GM19043 (cell line): ENCODE data around the gene WHRN.

Experiments
- ATAC-seq: cut with Tn5 transposase; IDR thresholded peaks from one replicate; pipeline ENCODE4 v1.9.1; 2021; ENCODE audit warnings: low read depth; ENCODE audit not compliant: unreplicated experiment

Gene WHRN

GRCh38 chr9:114386886-114387679, 118.2 kb downstream of the WHRN start:
- ATAC-seq: no peak

DNA sequence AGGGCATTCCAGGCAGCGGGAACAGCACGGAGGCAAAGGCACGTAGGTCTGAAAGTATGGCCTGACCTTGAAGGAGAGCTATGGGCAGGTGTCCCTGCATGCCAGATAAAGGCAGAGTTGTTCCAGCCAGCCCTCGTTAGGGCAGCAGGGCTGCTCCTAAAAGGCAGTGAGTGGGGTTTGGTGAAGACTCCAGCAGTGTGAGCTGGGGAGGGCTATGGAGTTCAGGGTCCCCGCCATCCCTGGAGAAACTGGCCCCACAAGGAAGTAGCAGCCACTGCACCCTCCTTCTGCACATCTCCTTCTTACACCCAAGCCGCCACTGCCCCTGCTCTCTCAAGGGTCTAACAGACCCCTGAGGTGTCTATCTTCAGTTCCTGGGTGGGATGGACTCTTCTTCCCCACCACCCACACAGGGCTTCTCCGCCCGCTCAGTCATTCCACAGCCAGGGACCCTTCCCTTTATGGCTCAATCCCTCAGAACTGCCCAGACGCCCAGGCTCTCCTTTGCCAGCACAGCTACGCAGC, 118.8 kb downstream of the WHRN start:
- no peak for ATAC-seq

GRCh38 chr9:114385397-114386181, 119.7 kb downstream of the WHRN start:
- peak; percentile 79 for ATAC-seq

GRCh38 chr9:114384836-114385396, 120.4 kb downstream of the WHRN start:
- no peak for ATAC-seq

- ATAC-seq: no peak
These were observed 120.9 kb downstream of the WHRN start for GRCh38 chr9:114384341-114384740.

- no peak for ATAC-seq
These were observed 121.6 kb downstream of the WHRN start for GRCh38 chr9:114383521-114384231.

DNA sequence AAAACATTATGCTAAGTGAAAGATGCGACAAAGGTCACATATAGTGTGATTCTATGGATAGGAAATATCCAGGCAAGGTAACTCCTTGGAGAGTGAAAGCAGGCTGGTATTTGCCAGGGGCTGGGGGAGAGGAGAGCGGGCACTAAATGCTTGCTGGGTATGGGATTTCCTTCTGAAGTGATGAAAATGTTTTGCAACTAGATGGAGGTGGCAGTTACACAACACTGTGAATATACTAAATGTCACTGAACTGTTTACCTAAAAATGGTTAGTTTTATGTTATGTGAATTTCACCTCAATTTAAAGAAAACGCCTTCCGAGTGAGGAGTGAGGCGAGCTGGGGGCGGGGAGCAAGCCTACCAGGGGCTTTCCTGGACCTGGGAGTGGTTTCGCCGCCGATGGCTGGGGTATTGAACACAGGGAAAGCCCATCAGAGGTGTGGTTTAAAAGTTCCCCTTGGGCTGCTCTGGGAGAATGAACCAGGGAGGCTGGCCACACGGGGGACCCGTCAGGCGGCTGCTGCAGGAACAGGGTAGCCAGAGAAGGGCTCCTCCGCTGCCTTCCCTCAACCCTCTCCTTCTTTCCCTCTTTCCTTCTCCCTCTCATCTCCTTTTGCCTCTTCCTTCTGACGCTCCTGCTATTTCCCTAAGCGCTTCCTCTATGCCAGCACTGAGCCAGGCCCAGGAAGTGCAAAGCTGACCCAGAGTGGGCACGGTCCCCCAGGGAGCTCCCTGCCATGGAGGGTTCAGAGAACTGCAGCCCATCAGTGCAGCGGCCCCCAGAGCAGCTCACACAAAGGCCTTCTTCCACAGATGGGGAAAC, 122.4 kb downstream of the WHRN start:
- no peak for ATAC-seq

DNA sequence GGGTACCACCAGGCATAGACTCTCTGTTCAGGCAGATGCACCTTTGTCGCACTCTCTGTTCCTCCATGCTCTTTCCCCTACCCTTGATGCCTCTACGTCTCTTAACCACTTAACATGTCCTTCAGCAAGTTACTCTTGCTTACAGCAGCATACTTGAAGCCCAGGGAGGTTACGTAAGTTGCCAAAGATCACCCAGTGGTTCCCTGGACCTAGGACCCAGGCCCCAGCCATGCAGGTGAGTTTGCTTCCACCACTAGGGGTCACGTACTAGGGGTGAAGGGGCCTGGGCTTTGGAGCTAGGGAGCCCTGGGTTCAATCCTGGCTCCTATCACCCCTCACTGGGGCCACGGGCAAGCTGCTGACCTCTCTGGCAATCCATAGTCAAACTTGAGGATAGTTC, 126.4 kb downstream of the WHRN start:
- ATAC-seq: no peak

DNA sequence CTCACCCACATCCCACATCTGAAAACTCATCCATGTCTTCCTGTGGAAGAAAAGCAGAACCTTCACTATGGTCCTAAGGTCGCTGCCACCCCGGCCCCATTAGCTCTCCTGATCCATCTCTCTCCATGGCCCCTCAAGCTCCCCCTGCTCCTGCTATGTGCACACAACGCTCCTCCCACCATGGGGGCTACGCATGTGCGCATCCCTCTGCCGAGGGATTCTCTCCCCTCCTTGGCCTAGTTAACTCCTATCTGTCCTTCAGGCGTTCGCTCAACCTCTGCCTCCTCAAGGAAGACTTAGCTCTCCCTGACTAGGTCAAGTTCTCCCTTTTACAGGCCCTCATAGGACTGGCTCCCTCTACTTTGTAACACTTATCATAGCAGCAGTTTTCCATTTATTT, 127.3 kb downstream of the WHRN start:
- no peak for ATAC-seq

DNA sequence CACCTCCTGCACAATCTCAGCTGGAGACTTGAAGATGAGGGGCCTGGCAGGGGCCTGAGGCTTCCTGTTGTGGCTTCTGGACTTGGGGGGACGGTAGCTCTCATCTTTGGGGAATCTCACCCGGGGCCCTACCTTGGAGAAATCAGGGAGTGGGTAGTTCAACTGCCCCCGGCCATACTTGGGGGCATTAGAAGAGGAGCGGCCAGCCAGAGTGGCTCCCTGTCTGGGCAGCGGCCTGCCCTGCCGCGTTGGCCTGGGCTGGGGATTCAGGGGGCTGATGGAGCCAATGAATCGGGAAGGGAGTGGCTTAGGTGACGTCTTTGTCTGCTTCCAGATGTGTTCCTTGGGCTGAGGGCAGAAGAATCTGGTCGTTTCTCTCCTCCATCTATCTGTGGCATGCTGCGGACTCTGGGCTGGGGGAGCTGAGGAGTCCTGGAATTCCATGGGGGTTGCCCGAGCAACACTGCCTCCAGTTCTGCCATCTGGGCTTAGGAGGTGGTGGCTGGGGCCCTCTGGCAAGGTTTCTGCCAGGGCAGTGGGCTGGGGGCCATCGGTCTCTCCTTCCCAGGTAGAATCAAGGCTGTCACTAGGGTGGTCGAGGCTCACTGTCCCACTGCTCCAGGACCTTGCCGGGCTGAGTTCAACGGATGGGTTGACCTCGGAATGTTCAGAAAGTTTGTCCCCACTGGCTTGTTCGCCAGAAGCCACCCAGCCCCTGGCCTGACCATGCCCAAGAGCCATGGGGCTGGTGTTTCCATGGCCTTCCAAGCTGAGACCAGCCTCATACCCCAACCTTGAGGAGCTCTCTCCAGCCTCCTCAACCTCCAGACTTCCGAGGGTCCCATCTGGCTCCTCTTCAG, 128.5 kb downstream of the WHRN start:
- no peak for ATAC-seq

DNA sequence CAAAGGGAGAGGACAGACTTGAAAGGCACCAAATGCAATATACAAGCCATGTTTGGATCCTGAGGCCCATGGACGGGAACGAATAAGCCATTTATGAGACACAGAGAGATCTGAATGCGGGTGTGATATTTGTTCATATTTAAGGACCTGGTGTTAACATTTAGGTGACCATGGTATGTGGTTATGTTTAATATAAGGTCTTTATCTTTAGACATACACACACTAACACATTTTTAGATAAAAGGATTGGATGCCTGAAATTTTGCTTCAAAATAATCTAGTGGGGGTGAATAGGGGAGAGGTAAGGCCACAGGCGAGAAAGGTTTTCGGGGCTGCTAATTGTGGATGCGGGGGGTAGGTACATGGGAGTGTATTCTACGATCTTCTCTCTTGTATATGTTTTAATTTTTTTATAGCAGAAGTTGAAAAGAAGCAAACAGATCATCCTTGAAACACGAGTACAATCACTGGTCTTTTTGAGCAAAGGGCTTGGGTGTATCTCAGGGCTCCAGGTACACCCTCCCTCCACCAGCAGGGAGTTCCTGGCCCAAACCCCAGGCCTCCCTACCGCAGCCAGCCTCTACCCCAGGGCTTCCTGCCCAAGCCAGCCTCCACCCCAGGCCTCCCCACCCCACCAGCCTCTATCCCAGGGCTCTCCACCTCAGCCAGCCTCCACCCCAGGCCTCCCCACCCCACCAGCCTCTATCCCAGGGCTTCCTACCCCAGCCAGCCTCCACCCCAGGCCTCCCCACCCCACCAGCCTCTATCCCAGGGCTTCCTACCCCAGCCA, 129.7 kb downstream of the WHRN start:
- ATAC-seq: no peak

- ATAC-seq: no peak
These were observed 130.3 kb downstream of the WHRN start for GRCh38 chr9:114374936-114375335.

DNA sequence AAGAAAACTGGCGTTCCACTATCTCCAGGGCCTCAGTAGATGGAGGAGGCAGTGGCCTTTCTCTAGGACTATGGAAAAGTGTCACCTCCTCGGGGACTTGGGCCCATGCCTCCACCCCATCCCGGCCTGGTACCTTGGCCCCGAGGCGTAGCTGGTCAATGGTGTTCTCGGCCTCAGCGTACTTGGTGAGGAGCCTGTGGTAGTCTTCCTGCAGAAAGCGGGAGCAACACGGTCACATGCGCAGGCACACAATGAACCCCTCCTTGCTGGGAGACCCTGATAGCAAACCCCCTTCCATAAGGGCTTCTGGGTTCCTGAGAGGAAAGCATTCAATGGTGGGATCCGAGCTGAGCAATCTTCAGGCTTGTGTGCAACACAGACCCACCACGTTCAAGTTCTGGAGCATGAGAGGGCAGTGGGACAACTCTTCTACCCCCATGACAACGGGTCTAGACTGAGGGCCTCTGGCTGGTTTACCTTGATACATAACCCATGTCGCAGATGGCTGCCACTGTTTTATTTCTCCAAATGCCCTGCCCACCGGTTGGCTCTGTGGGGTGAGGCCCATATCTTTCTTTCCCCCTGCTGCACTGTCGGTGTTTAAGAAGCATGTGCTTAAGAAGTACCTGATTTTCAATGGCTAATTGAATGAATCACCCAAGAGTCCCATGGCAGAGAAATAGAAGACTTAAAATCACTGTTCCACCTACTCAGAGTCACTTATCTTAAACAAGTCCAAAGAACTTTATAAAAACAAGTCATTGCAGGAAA, 131.1 kb downstream of the WHRN start:
- ATAC-seq: no peak

DNA sequence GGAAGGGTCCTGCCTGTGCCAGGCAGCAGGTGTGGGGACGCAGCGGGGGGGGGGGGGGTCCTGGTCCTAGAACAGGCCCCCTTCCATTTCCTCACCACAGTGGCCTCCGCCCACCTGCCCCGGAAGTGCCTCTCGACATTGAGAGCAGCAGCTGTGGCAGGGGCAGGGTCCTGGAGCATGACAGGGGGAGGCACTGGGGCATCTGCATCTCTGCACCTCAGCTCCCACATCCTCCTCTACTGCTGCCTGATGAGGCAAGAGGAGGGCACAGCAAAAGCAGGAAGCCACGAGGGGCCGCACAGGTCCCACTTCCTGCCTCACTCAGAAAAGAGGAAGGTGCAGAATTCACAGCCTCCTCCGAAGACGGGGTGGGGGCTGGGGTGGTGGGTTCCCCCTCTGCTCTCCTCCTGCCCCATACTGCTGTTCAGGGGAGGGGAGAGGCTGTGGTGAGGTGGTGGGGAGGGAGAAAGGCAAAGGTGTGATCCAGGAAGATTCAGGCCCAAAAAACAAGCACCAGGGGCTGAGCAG, 132.3 kb downstream of the WHRN start:
- ATAC-seq: peak; percentile 90

DNA sequence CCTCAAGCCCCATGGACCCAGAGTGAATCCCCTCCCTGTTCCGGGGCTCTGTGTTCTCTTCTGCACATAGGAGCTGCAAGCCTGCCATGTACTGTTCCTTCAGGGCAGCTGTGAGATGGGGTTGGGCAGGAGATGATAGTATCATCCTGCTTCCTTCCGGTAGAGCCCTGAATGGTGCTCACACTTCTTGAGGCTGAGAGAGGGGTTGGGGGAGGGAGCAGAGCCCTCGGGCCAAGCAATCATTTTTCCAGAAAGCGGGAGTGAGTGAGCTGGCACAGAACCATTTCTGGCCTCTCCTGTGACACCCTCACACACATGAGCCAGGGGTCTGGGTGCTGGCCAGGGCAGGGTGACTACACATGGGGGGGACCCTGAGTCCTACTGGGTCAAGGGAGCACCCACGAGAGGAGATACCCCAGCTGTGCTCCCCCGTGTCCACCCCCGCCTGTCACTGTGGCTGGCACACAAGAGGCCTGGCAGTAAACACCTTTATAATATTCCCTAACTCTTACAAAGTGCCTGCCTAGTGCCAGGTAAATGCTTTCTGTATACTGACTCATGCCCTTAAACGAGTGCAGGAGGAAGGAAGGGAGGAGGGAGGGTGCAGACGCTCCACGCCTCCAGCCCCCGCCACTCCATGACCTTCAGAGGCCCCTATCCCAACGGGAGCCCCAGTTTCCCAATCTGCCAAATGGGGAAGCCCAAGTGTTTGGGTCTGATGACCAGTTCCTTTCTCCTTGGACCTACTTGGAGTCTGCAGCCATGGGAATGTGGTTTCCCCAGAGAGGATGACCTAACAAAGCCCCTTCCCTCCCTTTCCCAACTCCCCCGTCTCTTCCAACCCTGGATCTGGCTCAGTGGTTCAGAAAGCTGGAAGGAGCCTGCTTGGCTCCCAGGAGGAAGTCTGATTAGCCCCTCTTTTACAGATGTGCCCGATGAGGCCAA, 133.0 kb downstream of the WHRN start:
- peak; percentile 37 for ATAC-seq

DNA sequence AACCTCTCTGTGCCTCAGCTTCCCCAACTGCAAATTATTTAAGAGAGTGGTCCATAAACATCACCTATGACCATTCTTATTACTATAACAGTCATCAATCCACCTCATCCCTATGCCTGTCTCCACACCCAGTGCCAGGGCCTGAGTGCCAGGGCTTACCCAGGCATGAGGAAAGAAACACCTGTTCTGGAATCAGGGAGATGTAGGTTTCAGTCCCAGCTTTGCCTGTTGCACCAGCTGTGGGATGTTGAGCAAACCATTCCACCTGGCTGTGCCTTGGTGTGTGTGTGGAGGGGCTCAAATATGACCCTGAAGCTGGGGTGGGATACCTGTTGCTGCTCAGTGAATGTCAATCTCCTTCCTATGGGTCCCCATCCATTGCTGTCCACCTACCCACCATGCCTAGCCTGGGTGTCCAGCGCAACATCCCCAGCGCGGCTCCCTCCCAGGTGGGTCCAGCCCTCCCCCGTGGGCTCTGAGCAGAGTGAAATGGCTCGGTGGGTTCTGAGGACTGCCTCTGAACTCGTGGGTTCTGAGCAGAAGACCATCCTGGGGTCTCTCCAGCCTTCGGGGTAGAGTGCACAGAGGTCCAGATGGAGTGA, 133.8 kb downstream of the WHRN start:
- ATAC-seq: no peak
